Hepatocyte (in vitro differentiated cells): ENCODE measurements around the gene DHRS13. TPM values are rescaled to one million over a fixed set of nuclear protein-coding genes. Genes with fewer than 3 reads are reported as not detected.

Source experiments
- DNase-seq: peaks from one replicate; pipeline ENCODE4 v3.0.0-alpha.2; 2016; ENCODE audit warnings: low spot score
- H2AFZ ChIP-seq: fragments of 200-600 bp; sonication (generic); 2 replicates; pipeline ENCODE4 v1.6.0; 2016; ENCODE audit warnings: antibody characterized with exemption, mild to moderate bottlenecking
- H3K27ac ChIP-seq: fragments of 200-600 bp; sonication (generic); 2 replicates; pipeline ENCODE4 v1.5.1; 2016; ENCODE audit warnings: mild to moderate bottlenecking
- H3K27me3 ChIP-seq: fragments of 200-600 bp; sonication (generic); 2 replicates; pipeline ENCODE4 v1.6.1; 2016
- H3K36me3 ChIP-seq: fragments of 200-600 bp; sonication (generic); replicated peaks from 2 replicates; pipeline ENCODE4 v1.5.1; 2016; ENCODE audit warnings: low read depth; ENCODE audit not compliant: insufficient read depth
- H3K4me1 ChIP-seq: fragments of 200-600 bp; sonication (generic); 2 replicates; pipeline ENCODE4 v1.5.1; 2016; ENCODE audit warnings: mild to moderate bottlenecking, moderate library complexity; ENCODE audit not compliant: insufficient read depth
- H3K4me2 ChIP-seq: fragments of 200-600 bp; sonication (generic); 2 replicates; pipeline ENCODE4 v1.6.0; 2016
- H3K4me3 ChIP-seq: fragments of 200-600 bp; sonication (generic); 2 replicates; pipeline ENCODE4 v1.5.1; 2016; ENCODE audit warnings: mild to moderate bottlenecking
- H3K79me2 ChIP-seq: fragments of 200-600 bp; sonication (generic); 2 replicates; pipeline ENCODE4 v1.6.0; 2017; ENCODE audit warnings: mild to moderate bottlenecking
- H3K9me2 ChIP-seq: fragments of 200-600 bp; sonication (generic); replicated peaks from 2 replicates; pipeline ENCODE4 v1.6.0; 2017; ENCODE audit warnings: mild to moderate bottlenecking; ENCODE audit not compliant: insufficient read depth
- H3K9me3 ChIP-seq: fragments of 200-600 bp; sonication (generic); 2 replicates; pipeline ENCODE4 v1.5.1; 2016; ENCODE audit warnings: low read depth, mild to moderate bottlenecking
- H4K20me1 ChIP-seq: fragments of 200-600 bp; sonication (generic); 2 replicates; pipeline ENCODE4 v1.6.0; 2016; ENCODE audit warnings: mild to moderate bottlenecking; ENCODE audit not compliant: insufficient read depth, poor library complexity, severe bottlenecking
- CTCF ChIP-seq: fragments of 200-600 bp; sonication (generic); IDR thresholded peaks from 2 replicates; pipeline ENCODE4 v1.5.1; 2016; ENCODE audit warnings: antibody characterized with exemption, mild to moderate bottlenecking; ENCODE audit not compliant: poor library complexity
- EZH2 ChIP-seq: fragments of 200-600 bp; sonication (generic); IDR thresholded peaks from 2 replicates; pipeline ENCODE4 v1.6.1; 2016; ENCODE audit warnings: antibody characterized with exemption, mild to moderate bottlenecking, borderline replicate concordance
- EZH2phosphoT487 ChIP-seq: fragments of 200-600 bp; sonication (generic); IDR thresholded peaks from one replicate; pipeline ENCODE4 v1.6.1; 2018; ENCODE audit warnings: antibody characterized with exemption, mild to moderate bottlenecking, low read depth, moderate library complexity; ENCODE audit not compliant: unreplicated experiment, severe bottlenecking
- WGBS: methylation state at CpG from one replicate; pipeline ENCODE4 v1.1.6; 2016; ENCODE audit warnings: low lambda C conversion rate; ENCODE audit errors: missing lambda C conversion rate; 5-methylcytosine and 5-hydroxymethylcytosine counted together
- polyA plus RNA-seq: library from polyadenylated mRNA; unstranded; fragments of >200 nt; fragmentation: Nextera tagmentation; extraction: Ambion mirVana; gene quantifications from 2 replicates; pipeline ENCODE4 v1.2.1, GENCODE V29; 2016
- total RNA-seq: library from RNA; depleted of rRNA; stranded (reverse); fragments of >200 nt; gene quantifications from 2 replicates; pipeline ENCODE4 v1.2.3, GENCODE V29; 2014

Gene DHRS13
- total and polyA plus RNA-seq, 2 experiments from 2014 or later: 14.9 to 15.4 TPM

DNA sequence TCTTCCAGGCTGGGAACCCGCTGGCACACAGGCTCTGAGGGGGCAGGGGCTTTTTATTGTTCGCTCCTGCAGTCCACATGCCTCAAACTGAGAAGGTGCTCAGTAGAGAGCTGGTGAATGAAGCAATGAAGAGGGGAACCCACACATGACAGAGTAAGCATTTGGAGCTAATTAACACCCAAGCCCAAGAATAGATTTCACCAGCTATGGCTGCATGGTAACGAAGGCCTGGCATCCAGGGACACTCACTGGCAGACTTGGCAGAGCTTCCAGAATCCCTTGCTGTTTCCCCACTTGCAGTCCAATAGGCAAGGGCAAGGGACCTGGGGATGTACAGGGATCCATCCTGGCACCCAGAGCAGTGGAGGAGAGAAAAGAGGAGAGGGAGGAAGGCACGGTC, 17.5 kb downstream of the DHRS13 start:
- Histone ChIP-seq H3K36me3 (no peaks in the 10 kb centered on the region), H3K4me3 (no peak overlapping the region), H3K4me2 (no peak overlapping the region), H3K4me1 (no peaks in the 10 kb centered on the region), H3K79me2 (no peaks in the 10 kb centered on the region), H3K27me3 (no peaks in the 10 kb centered on the region), H4K20me1 (no peaks in the 10 kb centered on the region), H3K9me2 (no peaks in the 10 kb centered on the region), H3K9me3 (no peaks in the 10 kb centered on the region), H3K27ac (no peak overlapping the region), H2AFZ (no peak overlapping the region)
- WGBS: 89% methylated on average over 4 of the region's 4 CpGs
- no peak for DNase-seq
- TF ChIP-seq CTCF (no peak), EZH2phosphoT487 (no peak), EZH2 (no peak)

- Histone ChIP-seq H2AFZ (no peak overlapping the region), H3K79me2 (no peaks in the 10 kb centered on the region), H3K27me3 (no peaks in the 10 kb centered on the region), H3K4me2 (no peak overlapping the region), H3K4me3 (no peak overlapping the region), H3K9me3 (no peaks in the 10 kb centered on the region), H4K20me1 (no peaks in the 10 kb centered on the region), H3K36me3 (no peaks in the 10 kb centered on the region), H3K9me2 (no peaks in the 10 kb centered on the region), H3K4me1 (no peaks in the 10 kb centered on the region), H3K27ac (no peak overlapping the region)
- WGBS: 94% methylated on average over 27 of the region's 27 CpGs
- no peak for TF ChIP-seq EZH2
- DNase-seq: no peak
These were observed 18.7 kb downstream of the DHRS13 start for GRCh38 chr17:28883967-28884702.

- Histone ChIP-seq H3K79me2 (no peaks in the 10 kb centered on the region), H3K27ac (no peak overlapping the region), H3K27me3 (no peaks in the 10 kb centered on the region), H3K4me2 (no peak overlapping the region), H3K9me2 (no peaks in the 10 kb centered on the region), H4K20me1 (no peaks in the 10 kb centered on the region), H3K9me3 (no peaks in the 10 kb centered on the region), H3K4me3 (no peak overlapping the region), H3K4me1 (no peaks in the 10 kb centered on the region), H3K36me3 (no peaks in the 10 kb centered on the region), H2AFZ (no peak overlapping the region)
- 94% methylated on average over 18 of the region's 18 CpGs for WGBS
- no peak for TF ChIP-seq EZH2
- no peak for TF ChIP-seq EZH2phosphoT487
- no peak for TF ChIP-seq CTCF
- no peak for DNase-seq
These were observed 20.6 kb downstream of the DHRS13 start for GRCh38 chr17:28882154-28882895.

GRCh38 chr17:28881533-28882056, 21.3 kb downstream of the DHRS13 start:
- Histone ChIP-seq H3K36me3 (no peaks in the 10 kb centered on the region), H3K9me3 (no peaks in the 10 kb centered on the region), H3K27me3 (no peaks in the 10 kb centered on the region), H2AFZ (no peak overlapping the region), H3K4me1 (no peaks in the 10 kb centered on the region), H3K27ac (no peak overlapping the region), H3K4me2 (no peak overlapping the region), H3K79me2 (no peaks in the 10 kb centered on the region), H3K9me2 (no peaks in the 10 kb centered on the region), H4K20me1 (no peaks in the 10 kb centered on the region), H3K4me3 (no peak overlapping the region)
- WGBS: 93% methylated on average over 16 of the region's 17 CpGs
- no peak for DNase-seq
- no peak for TF ChIP-seq EZH2
- no peak for TF ChIP-seq EZH2phosphoT487
- no peak for TF ChIP-seq CTCF
